Measurements from ENCODE around the gene RNF144A.

DNA sequence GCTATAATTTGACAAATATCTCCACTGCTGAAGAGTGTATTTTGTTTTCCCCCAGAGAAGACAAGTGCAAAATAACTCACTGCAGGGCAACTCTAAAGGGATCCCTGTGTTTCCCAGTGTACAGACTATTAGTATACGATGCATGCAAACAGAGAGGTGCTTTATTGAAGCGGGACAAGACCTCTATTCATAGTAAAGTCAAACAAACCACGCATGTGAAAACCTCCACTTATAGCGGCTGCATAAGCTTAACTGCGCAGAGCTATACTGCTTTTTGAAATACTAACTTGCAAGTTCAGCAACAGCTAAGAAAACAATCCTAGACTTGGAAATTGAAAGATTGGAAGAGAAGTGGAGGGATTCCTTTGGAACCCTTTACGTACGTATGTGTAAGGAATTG is 15.6 kb downstream of the RNF144A start:
- TF ChIP-seq, protein P1, sequence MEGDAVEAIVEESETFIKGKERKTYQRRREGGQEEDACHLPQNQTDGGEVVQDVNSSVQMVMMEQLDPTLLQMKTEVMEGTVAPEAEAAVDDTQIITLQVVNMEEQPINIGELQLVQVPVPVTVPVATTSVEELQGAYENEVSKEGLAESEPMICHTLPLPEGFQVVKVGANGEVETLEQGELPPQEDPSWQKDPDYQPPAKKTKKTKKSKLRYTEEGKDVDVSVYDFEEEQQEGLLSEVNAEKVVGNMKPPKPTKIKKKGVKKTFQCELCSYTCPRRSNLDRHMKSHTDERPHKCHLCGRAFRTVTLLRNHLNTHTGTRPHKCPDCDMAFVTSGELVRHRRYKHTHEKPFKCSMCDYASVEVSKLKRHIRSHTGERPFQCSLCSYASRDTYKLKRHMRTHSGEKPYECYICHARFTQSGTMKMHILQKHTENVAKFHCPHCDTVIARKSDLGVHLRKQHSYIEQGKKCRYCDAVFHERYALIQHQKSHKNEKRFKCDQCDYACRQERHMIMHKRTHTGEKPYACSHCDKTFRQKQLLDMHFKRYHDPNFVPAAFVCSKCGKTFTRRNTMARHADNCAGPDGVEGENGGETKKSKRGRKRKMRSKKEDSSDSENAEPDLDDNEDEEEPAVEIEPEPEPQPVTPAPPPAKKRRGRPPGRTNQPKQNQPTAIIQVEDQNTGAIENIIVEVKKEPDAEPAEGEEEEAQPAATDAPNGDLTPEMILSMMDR (conservative IDR thresholded peaks at IDR 0.05 in 1 of 2, IDR thresholded peaks at IDR 0.05 in 1 of 2; ENCODE audit: low read depth in 1 of 2, low read length in 2 of 2): no peak
- no peak for TF ChIP-seq EZH2 (IDR thresholded peaks at IDR 0.05; ENCODE audit: low read length, missing control alignments)
